HEK293 (cell line): Measurements from ENCODE around the gene STOML1.

ENCODE experiments used
- CTCF ChIP-seq: fragments of 450-650 bp; formaldehyde crosslinking; IDR thresholded peaks from 2 replicates; pipeline ENCODE4 v1.5.1; 2016; ENCODE audit warnings: missing biosample characterization, missing genetic modification characterization
- ELK4 ChIP-seq: IDR thresholded peaks from 2 replicates; pipeline ENCODE4 v1.6.1; 2011; ENCODE audit warnings: mild to moderate bottlenecking, low read depth, low read length, borderline replicate concordance
- KLF10 ChIP-seq: fragments of 450-650 bp; IDR thresholded peaks from 2 replicates; pipeline ENCODE4 v1.5.1; 2018; ENCODE audit warnings: missing biosample characterization, mild to moderate bottlenecking, missing genetic modification characterization
- KLF9 ChIP-seq: fragments of 450-650 bp; formaldehyde crosslinking; IDR thresholded peaks from 2 replicates; pipeline ENCODE4 v1.5.1; 2016; ENCODE audit warnings: missing biosample characterization, missing genetic modification characterization, low read depth
- PATZ1 ChIP-seq: fragments of 450-650 bp; formaldehyde crosslinking; IDR thresholded peaks from 2 replicates; pipeline ENCODE4 v1.5.1; 2016; ENCODE audit warnings: missing biosample characterization, missing genetic modification characterization
- PRDM1 ChIP-seq: fragments of 450-650 bp; formaldehyde crosslinking; IDR thresholded peaks from 2 replicates; pipeline ENCODE4; 2016; ENCODE audit warnings: missing biosample characterization, missing genetic modification characterization
- ZNF37A ChIP-seq: fragments of 450-650 bp; IDR thresholded peaks from 2 replicates; pipeline ENCODE4 v1.5.1; 2018; ENCODE audit warnings: missing biosample characterization, missing genetic modification characterization
- ZNF416 ChIP-seq: fragments of 450-650 bp; formaldehyde crosslinking; IDR thresholded peaks from 2 replicates; pipeline ENCODE4 v1.5.1; 2016; ENCODE audit warnings: missing biosample characterization, missing genetic modification characterization
- ZNF529 ChIP-seq: fragments of 450-650 bp; formaldehyde crosslinking; IDR thresholded peaks from 2 replicates; pipeline ENCODE4 v1.5.1; 2017; ENCODE audit warnings: missing genetic modification characterization, missing biosample characterization; ENCODE audit not compliant: insufficient replicate concordance
- ZNF785 ChIP-seq: fragments of 450-650 bp; formaldehyde crosslinking; IDR thresholded peaks from 2 replicates; pipeline ENCODE4 v1.5.1; 2016; ENCODE audit warnings: missing biosample characterization, missing genetic modification characterization

GRCh38 chr15:73934281-73934680 lies 57.8 kb downstream of the STOML1 start:
- TF ChIP-seq PRDM1 (tag by site-specific recombination) (no peak), ZNF785 (tag by site-specific recombination) (no peak), KLF10 (tag by site-specific recombination) (no peak), CTCF (tag by site-specific recombination) (no peak), ZNF529 (tag by site-specific recombination) (no peak), PATZ1 (tag by site-specific recombination) (no peak), ZNF37A (tag by site-specific recombination) (no peak), KLF9 (tag by site-specific recombination) (no peak), ZNF416 (no peak), ELK4 (no peak)
